Prostate gland (tissue), 2 donors: ENCODE data around the gene PIK3R2. TPM values are rescaled to one million over a fixed set of nuclear protein-coding genes. Genes with fewer than 3 reads are reported as not detected.

Experiments used
- DNase-seq: peaks from one replicate; pipeline ENCODE4 v3.0.0-alpha.2; 2019; ENCODE audit warnings: low spot score
- H3K27ac ChIP-seq, 2 donors: fragments of 200-600 bp; sonication (generic); 2 replicates each; pipeline ENCODE4 v1.5.1; 2017 to 2019
- H3K27me3 ChIP-seq: fragments of 200-600 bp; sonication (generic); replicated peaks from 2 replicates; pipeline ENCODE4 v1.5.1; 2019; ENCODE audit not compliant: insufficient read depth
- H3K36me3 ChIP-seq, 2 donors: fragments of 200-600 bp; sonication (generic); 1 replicate in 1 of 2; 2 replicates in 1 of 2; pipeline versions ENCODE4 v1.5.1 to v1.8.1; 2017 to 2019
- H3K4me1 ChIP-seq: fragments of 200-600 bp; sonication (generic); replicated peaks from 2 replicates; pipeline ENCODE4 v1.5.1; 2019
- H3K4me3 ChIP-seq, 2 donors: fragments of 200-600 bp; sonication (generic); 2 replicates each; pipeline ENCODE4 v1.5.1; 2017 to 2019
- H3K9me3 ChIP-seq: fragments of 200-600 bp; sonication (generic); 2 replicates; pipeline ENCODE4 v1.5.1; 2017
- POLR2A ChIP-seq: fragments of 450-650 bp; IDR thresholded peaks from one replicate; pipeline ENCODE4 v1.6.1; 2016; ENCODE audit warnings: antibody characterized with exemption, mild to moderate bottlenecking
- POLR2AphosphoS5 ChIP-seq: sonication (generic); formaldehyde crosslinking; IDR thresholded peaks from one replicate; pipeline ENCODE4 v1.6.1; 2017; ENCODE audit warnings: antibody characterized with exemption
- WGBS: methylation state at CpG from one replicate; pipeline ENCODE4 v1.1.5; 2018; 5-methylcytosine and 5-hydroxymethylcytosine counted together
- intact Hi-C: fragments of 100-400 bp; cut with DNase I; formaldehyde crosslinking; loops from one replicate; pipeline ENCODE4 v1.14.2; 2022
- total RNA-seq, 2 donors: library from RNA; depleted of rRNA; stranded (reverse); fragments of >200 nt; gene quantifications; one replicate each; pipeline ENCODE4 v1.1.0, GENCODE V29; 2016
- TF ChIP-seq, protein P1 (sequence below), 4 experiments: fragments of 200-600 bp in 2 of 4; fragments of 450-650 bp in 2 of 4; sonication (generic) in 2 of 4; IDR thresholded peaks; 1 replicate in 3 of 4; 2 replicates in 1 of 4; pipeline ENCODE4 v1.5.1; 2016 to 2019; ENCODE audit warnings: antibody characterized with exemption in 4 of 4, mild to moderate bottlenecking in 2 of 4, moderate library complexity in 2 of 4

Gene PIK3R2
- total RNA-seq, 2 donors from 2014 or later: 41.3 to 71.6 TPM

DNA sequence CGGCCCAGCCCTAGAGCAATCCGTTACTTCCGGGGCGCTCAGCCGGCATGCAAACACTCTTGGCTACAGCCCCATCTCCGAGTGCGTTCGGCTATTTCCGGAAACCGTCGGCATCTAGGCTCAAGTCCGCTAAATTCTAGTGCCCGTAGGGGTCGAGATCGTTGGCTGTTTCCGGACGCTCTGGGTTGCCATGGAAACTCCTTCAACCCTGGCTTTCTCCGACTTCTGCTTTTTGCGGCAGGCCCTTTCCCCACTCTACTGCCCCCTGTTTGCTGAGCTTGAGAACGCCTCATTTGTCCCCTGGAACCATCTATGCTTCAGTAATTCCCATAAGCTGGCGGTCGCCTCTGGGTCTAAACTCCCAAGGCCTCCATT, 534 bp upstream of the PIK3R2 start:
- Histone ChIP-seq H3K4me3 (peak overlapping the region; percentile 75 to 92), H3K36me3 (no peaks in the 10 kb centered on the region), H3K27me3 (no peaks in the 10 kb centered on the region), H3K27ac (peak overlapping the region; percentile 87 to 90), H3K4me1 (peaks cover 21% of the 10 kb centered on the region), H3K9me3 (no peaks in the 10 kb centered on the region)
- WGBS: under 1% methylated on average over 22 of the region's 22 CpGs
- DNase-seq: peak; percentile 94
- TF ChIP-seq, protein P1, sequence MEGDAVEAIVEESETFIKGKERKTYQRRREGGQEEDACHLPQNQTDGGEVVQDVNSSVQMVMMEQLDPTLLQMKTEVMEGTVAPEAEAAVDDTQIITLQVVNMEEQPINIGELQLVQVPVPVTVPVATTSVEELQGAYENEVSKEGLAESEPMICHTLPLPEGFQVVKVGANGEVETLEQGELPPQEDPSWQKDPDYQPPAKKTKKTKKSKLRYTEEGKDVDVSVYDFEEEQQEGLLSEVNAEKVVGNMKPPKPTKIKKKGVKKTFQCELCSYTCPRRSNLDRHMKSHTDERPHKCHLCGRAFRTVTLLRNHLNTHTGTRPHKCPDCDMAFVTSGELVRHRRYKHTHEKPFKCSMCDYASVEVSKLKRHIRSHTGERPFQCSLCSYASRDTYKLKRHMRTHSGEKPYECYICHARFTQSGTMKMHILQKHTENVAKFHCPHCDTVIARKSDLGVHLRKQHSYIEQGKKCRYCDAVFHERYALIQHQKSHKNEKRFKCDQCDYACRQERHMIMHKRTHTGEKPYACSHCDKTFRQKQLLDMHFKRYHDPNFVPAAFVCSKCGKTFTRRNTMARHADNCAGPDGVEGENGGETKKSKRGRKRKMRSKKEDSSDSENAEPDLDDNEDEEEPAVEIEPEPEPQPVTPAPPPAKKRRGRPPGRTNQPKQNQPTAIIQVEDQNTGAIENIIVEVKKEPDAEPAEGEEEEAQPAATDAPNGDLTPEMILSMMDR (IDR thresholded peaks at IDR 0.05): peak; percentile 28 to 64 (median 50)
- TF ChIP-seq POLR2AphosphoS5: peak; percentile 58
- TF ChIP-seq POLR2A: no peak
- intact Hi-C loops: loop anchor here (5.0 to 10.0 kb wide), 2 partner anchors 35 to 148 kb away; partner anchors contain the start of gene ARRDC2

DNA sequence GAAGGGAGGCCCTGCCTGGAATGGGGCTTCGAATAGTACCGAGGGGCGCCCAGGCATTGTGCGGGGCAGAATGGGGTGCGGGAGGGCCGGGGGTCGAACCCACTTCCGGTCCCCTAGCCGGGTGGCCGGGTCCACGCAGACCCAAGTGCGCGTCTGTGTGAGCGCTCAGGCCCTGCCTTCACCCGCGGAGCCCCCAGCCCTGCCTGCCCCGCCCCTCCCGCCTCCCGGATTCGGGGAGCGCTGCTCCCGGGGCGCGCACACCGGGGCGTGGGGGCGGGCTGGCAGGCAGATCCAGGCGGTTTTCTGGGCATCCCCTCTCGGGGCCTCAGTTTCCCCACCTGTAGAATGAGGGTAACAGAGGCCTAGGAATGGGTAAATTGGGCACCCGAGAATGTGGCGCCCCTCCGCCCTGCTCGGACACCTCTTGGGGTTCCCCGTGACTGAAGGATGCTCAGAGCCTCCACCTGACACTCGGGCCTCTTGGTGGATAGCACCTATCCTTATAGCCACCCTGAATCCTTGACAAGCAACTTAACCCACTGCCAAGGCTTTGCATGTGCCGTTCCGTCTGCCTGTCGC, 682 bp downstream of the PIK3R2 start:
- H3K4me3 ChIP-seq: peak overlapping the region; percentile 75 to 92
- peaks cover 21% of the 10 kb centered on the region for H3K4me1 ChIP-seq
- H3K27ac ChIP-seq: peak overlapping the region; percentile 87 to 90
- H3K36me3 ChIP-seq: no peaks in the 10 kb centered on the region
- TF ChIP-seq, protein P1 (IDR thresholded peaks at IDR 0.05): no peak
- no peak for TF ChIP-seq POLR2AphosphoS5
- TF ChIP-seq POLR2A: no peak
- DNase-seq: no peak
- H3K27me3 ChIP-seq: no peaks in the 10 kb centered on the region
- H3K9me3 ChIP-seq: no peaks in the 10 kb centered on the region
- WGBS: 2% methylated on average over 34 of the region's 38 CpGs
- intact Hi-C loops: loop anchor here (5.0 to 10.0 kb wide), 2 partner anchors 36 to 149 kb away; partner anchors contain the start of gene ARRDC2

DNA sequence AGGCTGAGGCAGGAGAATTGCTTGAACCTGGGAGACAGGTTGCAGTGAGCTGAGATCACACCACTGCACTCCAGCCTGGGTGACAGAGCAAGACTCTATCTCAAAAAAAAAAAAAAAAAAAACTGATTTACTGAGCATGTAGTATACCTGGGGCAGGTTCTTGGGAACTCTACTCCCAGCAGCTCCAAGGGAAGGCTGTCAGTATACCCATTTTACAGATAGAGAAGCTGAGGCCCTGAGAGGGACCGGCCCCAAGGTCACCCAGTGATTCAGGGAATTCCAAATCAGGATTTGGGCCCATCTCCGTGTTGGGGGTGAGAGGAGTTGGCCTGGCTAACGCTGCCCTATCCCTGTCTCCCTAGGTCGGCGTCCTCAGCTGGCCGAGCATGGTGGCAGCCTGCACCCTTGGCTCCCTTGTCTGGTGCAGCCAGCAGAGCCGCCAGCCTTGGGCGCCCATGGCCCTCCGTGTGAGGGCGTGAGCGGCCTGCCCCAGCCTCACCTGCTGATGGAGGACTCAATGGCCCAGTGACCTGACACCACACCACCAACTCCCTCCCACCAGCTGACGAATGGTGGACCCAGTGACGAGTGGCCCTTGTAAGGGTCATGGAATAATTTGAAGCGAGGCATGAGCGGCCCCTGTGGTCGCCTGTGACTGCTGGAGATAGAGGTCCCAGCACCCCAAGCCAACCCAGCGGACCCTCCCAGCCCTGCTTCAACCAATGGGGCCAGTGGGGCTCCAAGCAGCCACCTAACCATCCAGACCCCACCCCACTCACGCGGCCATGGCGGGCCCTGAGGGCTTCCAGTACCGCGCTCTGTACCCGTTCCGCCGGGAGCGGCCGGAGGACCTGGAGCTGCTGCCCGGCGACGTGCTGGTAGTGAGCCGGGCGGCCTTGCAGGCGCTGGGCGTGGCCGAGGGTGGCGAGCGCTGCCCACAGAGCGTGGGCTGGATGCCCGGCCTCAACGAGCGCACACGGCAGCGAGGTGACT, 2.4 kb downstream of the PIK3R2 start:
- H3K9me3 ChIP-seq: no peaks in the 10 kb centered on the region
- intact Hi-C loops: loop anchor here (10.0 kb wide), 1 partner anchor 151 kb away; the partner anchor contains the start of gene ARRDC2
- H3K27ac ChIP-seq: peak overlapping the region; percentile 58 to 70
- no peak for TF ChIP-seq POLR2A
- TF ChIP-seq, protein P1 (IDR thresholded peaks at IDR 0.05): no peak
- TF ChIP-seq POLR2AphosphoS5: no peak
- no peak overlapping the region for H3K4me3 ChIP-seq
- DNase-seq: no peak
- 74% methylated on average over 31 of the region's 43 CpGs for WGBS
- no peaks in the 10 kb centered on the region for H3K36me3 ChIP-seq
- H3K27me3 ChIP-seq: no peaks in the 10 kb centered on the region
- H3K4me1 ChIP-seq: peaks cover 21% of the 10 kb centered on the region

GRCh38 chr19:18156268-18156667, 3.3 kb downstream of the PIK3R2 start:
- 86% methylated on average over 6 of the region's 6 CpGs for WGBS
- intact Hi-C loops: loop anchor here (10.0 kb wide), 1 partner anchor 151 kb away; the partner anchor contains the start of gene ARRDC2
- DNase-seq: no peak
- Histone ChIP-seq H3K27me3 (no peaks in the 10 kb centered on the region), H3K36me3 (no peaks in the 10 kb centered on the region), H3K4me1 (peaks cover 21% of the 10 kb centered on the region), H3K27ac (peak overlapping the region; percentile 61 to 70), H3K4me3 (no peak overlapping the region), H3K9me3 (no peaks in the 10 kb centered on the region)
- TF ChIP-seq POLR2AphosphoS5 (no peak), POLR2A (no peak)
- TF ChIP-seq, protein P1 (IDR thresholded peaks at IDR 0.05): no peak
